H1 (cell line): Measurements from ENCODE around the gene CISD1. TPM values are rescaled to one million over a fixed set of nuclear protein-coding genes. Genes with fewer than 3 reads are reported as not detected.

Source experiments
- CTCF ChIA-PET: fragments of 300-600 bp; sonication (Branson Sonifier 250); formaldehyde crosslinking; loops from one replicate; lab custom pipeline; 2021; ENCODE audit not compliant: partially characterized antibody; lab: Charles Lee
- POLR2A ChIA-PET: fragments of 300-600 bp; sonication (Branson Sonifier 250); formaldehyde crosslinking; loops from one replicate; lab custom pipeline; 2021; ENCODE audit warnings: inconsistent platforms; ENCODE audit not compliant: partially characterized antibody; lab: Charles Lee
- DNase-seq, 2 experiments: peaks; one replicate each; pipeline versions ENCODE4 v3.0.0 to v3.0.0-alpha.2; 2010 to 2022; ENCODE audit warnings: low spot score in 2 of 2, low read depth in 1 of 2, mixed read lengths in 1 of 2
- FAIRE-seq: peaks from 2 replicates; lab custom pipeline; 2011; peaks lifted over from hg19 to GRCh38; lab: Jason Lieb, UNC
- H2AFZ ChIP-seq: 2 replicates; pipeline ENCODE4 v1.8.1; 2012; ENCODE audit warnings: low read length, inconsistent platforms
- H2AK5ac ChIP-seq: 2 replicates; pipeline ENCODE4 v1.6.1; 2013; ENCODE audit warnings: low read depth, low read length
- H2BK120ac ChIP-seq: replicated peaks from 2 replicates; pipeline ENCODE3; 2013; ENCODE audit warnings: low read depth, low read length, inconsistent platforms
- H2BK12ac ChIP-seq: 2 replicates; pipeline ENCODE4 v1.6.1; 2013; ENCODE audit warnings: low read depth, low read length
- H2BK15ac ChIP-seq: 2 replicates; pipeline ENCODE4 v1.6.1; 2013; ENCODE audit warnings: low read length
- H2BK20ac ChIP-seq: 2 replicates; pipeline ENCODE4 v1.6.1; 2013; ENCODE audit warnings: low read length
- H2BK5ac ChIP-seq: 2 replicates; pipeline ENCODE4 v1.6.1; 2013; ENCODE audit warnings: low read depth, low read length
- H3K14ac ChIP-seq: 2 replicates; pipeline ENCODE4 v1.6.1; 2013; ENCODE audit warnings: inconsistent platforms; ENCODE audit not compliant: insufficient read length
- H3K18ac ChIP-seq: 2 replicates; pipeline ENCODE4 v1.6.1; 2013; ENCODE audit warnings: low read length; ENCODE audit errors: extremely low read depth
- H3K23ac ChIP-seq: 2 replicates; pipeline ENCODE4 v1.6.1; 2013; ENCODE audit warnings: inconsistent platforms; ENCODE audit not compliant: insufficient read length
- H3K23me2 ChIP-seq: 2 replicates; pipeline ENCODE4 v1.6.1; 2013; ENCODE audit warnings: low read depth, low read length
- H3K27ac ChIP-seq: 2 replicates; pipeline ENCODE4 v1.6.1; 2011; ENCODE audit warnings: low read depth, low read length, inconsistent platforms
- H3K27me3 ChIP-seq, 4 experiments: replicated peaks in 1 of 4; 1 replicate in 1 of 4; 2 replicates in 3 of 4; pipeline versions ENCODE4 v1.6.1 to v1.8.1; 2011 to 2013; ENCODE audit warnings: low read length in 3 of 4, mild to moderate bottlenecking in 3 of 4, inconsistent platforms in 2 of 4, mixed read lengths in 2 of 4, moderate library complexity in 1 of 4; ENCODE audit not compliant: control insufficient read depth in 3 of 4, insufficient read depth in 3 of 4; ENCODE audit errors: extremely low read depth in 1 of 4
- H3K36me3 ChIP-seq, 4 experiments: 2 replicates each; pipeline versions ENCODE4 v1.6.1 to v1.8.1; 2011 to 2013; ENCODE audit warnings: mild to moderate bottlenecking in 4 of 4, low read length in 3 of 4, moderate library complexity in 2 of 4, control low read depth in 1 of 4, inconsistent platforms in 1 of 4; ENCODE audit not compliant: insufficient read depth in 4 of 4, control insufficient read depth in 2 of 4
- H3K4ac ChIP-seq: replicated peaks from 2 replicates; pipeline ENCODE3; 2013; ENCODE audit warnings: low read length, low read depth, mixed read lengths, inconsistent platforms; ENCODE audit not compliant: insufficient read length
- H3K4me1 ChIP-seq, 4 experiments: replicated peaks in 1 of 4; 1 replicate in 1 of 4; 2 replicates in 3 of 4; pipeline versions ENCODE4 v1.6.1 to v1.8.1; 2011 to 2013; ENCODE audit warnings: low read length in 3 of 4, inconsistent platforms in 2 of 4, mixed read lengths in 1 of 4; ENCODE audit not compliant: insufficient read depth in 4 of 4, control insufficient read depth in 3 of 4
- H3K4me2 ChIP-seq, 2 experiments: 2 replicates each; pipeline versions ENCODE4 v1.6.1 to v1.8.1; 2011 to 2013; ENCODE audit warnings: low read depth in 2 of 2, low read length in 2 of 2, control low read depth in 1 of 2, inconsistent platforms in 1 of 2, mild to moderate bottlenecking in 1 of 2; ENCODE audit not compliant: insufficient read depth in 1 of 2
- H3K4me3 ChIP-seq, 4 experiments: fragments of 200-600, 300-600 bp in 1 of 4; sonication (generic), shearing (Covaris generic), sonication (Bioruptor Twin) in 1 of 4; 2 replicates each; pipeline versions ENCODE4 v1.5.1 to v1.8.1; 2011 to 2016; ENCODE audit warnings: low read length in 4 of 4, low read depth in 3 of 4, control low read depth in 2 of 4, inconsistent platforms in 2 of 4, mild to moderate bottlenecking in 2 of 4, mixed read lengths in 1 of 4, moderate library complexity in 1 of 4; ENCODE audit not compliant: insufficient read depth in 2 of 4; ENCODE audit errors: extremely low read depth in 1 of 4
- H3K56ac ChIP-seq: replicated peaks from 2 replicates; pipeline ENCODE3; 2013; ENCODE audit warnings: low read depth, mild to moderate bottlenecking, mixed read lengths, low read length, inconsistent platforms; ENCODE audit not compliant: insufficient read length
- H3K79me1 ChIP-seq: 2 replicates; pipeline ENCODE4 v1.6.1; 2013; ENCODE audit warnings: low read depth, low read length, control low read depth
- H3K79me2 ChIP-seq, 2 experiments: 2 replicates each; pipeline versions ENCODE4 v1.6.1 to v1.8.1; 2012 to 2013; ENCODE audit warnings: low read length in 2 of 2, mild to moderate bottlenecking in 2 of 2, inconsistent platforms in 1 of 2; ENCODE audit not compliant: insufficient read depth in 2 of 2, control insufficient read depth in 1 of 2
- H3K9ac ChIP-seq, 4 experiments: replicated peaks in 1 of 4; 1 replicate in 1 of 4; 2 replicates in 3 of 4; pipeline versions ENCODE4 v1.6.1 to v1.8.1; 2011 to 2013; ENCODE audit warnings: low read depth in 3 of 4, low read length in 3 of 4, control low read depth in 2 of 4, mild to moderate bottlenecking in 2 of 4, moderate library complexity in 2 of 4, inconsistent platforms in 1 of 4; ENCODE audit errors: extremely low read depth in 1 of 4
- H3K9me3 ChIP-seq, 2 experiments: 2 replicates each; pipeline versions ENCODE4 v1.6.1 to v1.8.1; 2012 to 2013; ENCODE audit warnings: mild to moderate bottlenecking in 2 of 2, moderate library complexity in 2 of 2, control low read depth in 1 of 2, inconsistent platforms in 1 of 2, low read depth in 1 of 2, low read length in 1 of 2, mixed read lengths in 1 of 2; ENCODE audit not compliant: insufficient read depth in 2 of 2
- H4K20me1 ChIP-seq, 2 experiments: replicated peaks in 1 of 2; 2 replicates each; pipeline versions ENCODE3 to v1.8.1; 2011 to 2013; ENCODE audit warnings: inconsistent platforms in 2 of 2, low read length in 2 of 2, mild to moderate bottlenecking in 1 of 2; ENCODE audit not compliant: insufficient read depth in 2 of 2, control insufficient read depth in 1 of 2
- H4K5ac ChIP-seq: 2 replicates; pipeline ENCODE4 v1.6.1; 2013; ENCODE audit warnings: low read length, low read depth, mixed read lengths, inconsistent platforms; ENCODE audit not compliant: insufficient read length
- H4K8ac ChIP-seq: 2 replicates; pipeline ENCODE4 v1.8.0; 2013; ENCODE audit warnings: mild to moderate bottlenecking, moderate library complexity, low read length, inconsistent platforms; ENCODE audit not compliant: insufficient read depth; ENCODE audit errors: extremely low read depth
- H4K91ac ChIP-seq: replicated peaks from 2 replicates; pipeline ENCODE3; 2013; ENCODE audit warnings: low read length, mixed read lengths, inconsistent platforms; ENCODE audit not compliant: insufficient read length
- BRCA1 ChIP-seq: IDR thresholded peaks from 2 replicates; pipeline ENCODE4 v1.6.1; 2012; ENCODE audit warnings: low read depth, low read length, improper control_type of control experiment
- CBX5 ChIP-seq: fragments of 300-800, 300-1000 bp; sonication (generic); IDR thresholded peaks from 2 replicates; pipeline ENCODE4 v1.7.1; 2016; ENCODE audit warnings: antibody characterized with exemption, low read length, low read depth
- CREB1 ChIP-seq: IDR thresholded peaks from 2 replicates; pipeline ENCODE4 v1.6.1; 2012; ENCODE audit warnings: inconsistent platforms
- KDM1A ChIP-seq: fragments of 200-600, 300-600 bp; sonication (generic); IDR thresholded peaks from 2 replicates; pipeline ENCODE4 v1.7.1; 2016; ENCODE audit warnings: mild to moderate bottlenecking, low read length, borderline replicate concordance
- POU5F1 ChIP-seq: IDR thresholded peaks from 2 replicates; pipeline ENCODE4 v1.6.1; 2011; ENCODE audit warnings: low read depth, mild to moderate bottlenecking, low read length, moderate library complexity
- RNF2 ChIP-seq: fragments of 200-900, 300-1000 bp; sonication (generic); IDR thresholded peaks from 2 replicates; pipeline ENCODE4 v1.7.1; 2016; ENCODE audit warnings: borderline replicate concordance, low read depth, mild to moderate bottlenecking, antibody characterized with exemption, low read length; ENCODE audit not compliant: poor library complexity, severe bottlenecking; ENCODE audit errors: missing control alignments
- SIX5 ChIP-seq: IDR thresholded peaks from 2 replicates; pipeline ENCODE4 v1.6.1; 2011; ENCODE audit warnings: mild to moderate bottlenecking, low read depth, low read length
- SUZ12 ChIP-seq: fragments of 200-600 bp; sonication (generic); IDR thresholded peaks from 2 replicates; pipeline ENCODE4 v1.6.1; 2012; ENCODE audit warnings: mild to moderate bottlenecking, inconsistent platforms, low read length, moderate library complexity, mixed read lengths
- TAF1 ChIP-seq: IDR thresholded peaks from 2 replicates; pipeline ENCODE4 v1.6.1; 2011; ENCODE audit warnings: mild to moderate bottlenecking, low read depth, low read length
- TAF7 ChIP-seq: optimal IDR thresholded peaks from 2 replicates; pipeline ENCODE3; 2011; ENCODE audit warnings: low read depth, mild to moderate bottlenecking, inconsistent platforms, low read length, moderate library complexity, borderline replicate concordance
- YY1 ChIP-seq: IDR thresholded peaks from 2 replicates; pipeline ENCODE4 v1.6.1; 2011; ENCODE audit warnings: low read depth, mild to moderate bottlenecking, low read length
- polyA plus RNA-seq, 7 experiments: library from polyadenylated mRNA; depleted of rRNA in 3 of 7; stranded (reverse) in 5 of 7; unstranded in 2 of 7; fragments of >200 nt in 5 of 7; fragments of 200-250 nt in 2 of 7; gene quantifications; 1 replicate in 5 of 7; 2 replicates in 1 of 7; 4 replicates in 1 of 7; pipeline versions ENCODE4 v1.2.1 to v1.2.3, GENCODE V29; 2011 to 2013; ENCODE audit warnings: missing spikeins in 2 of 7, mixed read lengths in 2 of 7
- total RNA-seq: library from RNA; stranded (reverse); fragmentation: NEBNext Ultra II Directional; extraction: Animal tissue kit (Norgen Biotek cat#: 25700); gene quantifications from 2 replicates; pipeline ENCODE4 v1.2.1, GENCODE V29; 2021
- TF ChIP-seq, protein P1 (sequence below), 3 experiments: IDR thresholded peaks; 1 replicate in 2 of 3; 2 replicates in 1 of 3; pipeline versions ENCODE4 v1.5.1 to v1.6.1; 2011; ENCODE audit warnings: low read length in 3 of 3, mild to moderate bottlenecking in 3 of 3, inconsistent platforms in 2 of 3, low read depth in 1 of 3, moderate library complexity in 1 of 3; ENCODE audit not compliant: insufficient read depth in 1 of 3; ENCODE audit errors: control extremely low read depth in 1 of 3

CISD1 gene
- total and polyA plus RNA-seq, 2 of the 8 experiments (the other 6 are each of a cell fraction or from before 2014, with no cell fraction given) = 22.6 to 43.2 TPM

DNA sequence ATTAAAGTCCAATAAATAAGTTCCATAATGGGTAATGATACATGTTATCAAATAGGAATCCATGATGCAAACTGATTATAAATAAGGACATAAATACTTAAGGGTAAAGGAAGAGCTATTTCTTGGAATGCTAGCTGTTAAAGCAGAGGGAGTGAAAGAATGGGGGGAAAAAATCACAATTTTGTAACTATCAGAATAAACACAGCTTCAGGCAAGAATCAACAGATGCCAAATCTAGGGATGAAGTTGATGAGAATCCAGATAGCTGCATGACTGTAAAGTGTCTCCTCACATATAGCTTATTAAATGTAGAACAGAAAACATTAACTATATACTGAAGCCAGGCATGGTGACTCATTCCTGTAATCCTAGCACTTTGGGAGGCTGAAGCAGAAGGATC is 6.2 kb upstream of the CISD1 start:
- Histone ChIP-seq H4K5ac (no peak overlapping the region), H3K18ac (no peak overlapping the region), H3K4ac (no peak overlapping the region), H2BK5ac (no peak overlapping the region), H4K91ac (no peak overlapping the region), H2BK12ac (no peak overlapping the region), H3K36me3 (no peaks in the 10 kb centered on the region), H2AFZ (no peak overlapping the region)
- POLR2A ChIA-PET = no interaction called here
- CTCF ChIA-PET = interaction anchor here (0.7 to 1.1 kb wide), 2 partner anchors 9 to 83 kb away, joined by 3 read pairs; no protein-coding TSS in a partner anchor
- TF ChIP-seq, protein P1, sequence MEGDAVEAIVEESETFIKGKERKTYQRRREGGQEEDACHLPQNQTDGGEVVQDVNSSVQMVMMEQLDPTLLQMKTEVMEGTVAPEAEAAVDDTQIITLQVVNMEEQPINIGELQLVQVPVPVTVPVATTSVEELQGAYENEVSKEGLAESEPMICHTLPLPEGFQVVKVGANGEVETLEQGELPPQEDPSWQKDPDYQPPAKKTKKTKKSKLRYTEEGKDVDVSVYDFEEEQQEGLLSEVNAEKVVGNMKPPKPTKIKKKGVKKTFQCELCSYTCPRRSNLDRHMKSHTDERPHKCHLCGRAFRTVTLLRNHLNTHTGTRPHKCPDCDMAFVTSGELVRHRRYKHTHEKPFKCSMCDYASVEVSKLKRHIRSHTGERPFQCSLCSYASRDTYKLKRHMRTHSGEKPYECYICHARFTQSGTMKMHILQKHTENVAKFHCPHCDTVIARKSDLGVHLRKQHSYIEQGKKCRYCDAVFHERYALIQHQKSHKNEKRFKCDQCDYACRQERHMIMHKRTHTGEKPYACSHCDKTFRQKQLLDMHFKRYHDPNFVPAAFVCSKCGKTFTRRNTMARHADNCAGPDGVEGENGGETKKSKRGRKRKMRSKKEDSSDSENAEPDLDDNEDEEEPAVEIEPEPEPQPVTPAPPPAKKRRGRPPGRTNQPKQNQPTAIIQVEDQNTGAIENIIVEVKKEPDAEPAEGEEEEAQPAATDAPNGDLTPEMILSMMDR (IDR thresholded peaks at IDR 0.05; ENCODE audit: control extremely low read depth in 1 of 3, insufficient read depth in 1 of 3, low read depth in 1 of 3, low read length in 3 of 3) = no peak
- TF ChIP-seq SUZ12 (no peak), TAF7 (no peak), KDM1A (no peak), YY1 (no peak), RNF2 (no peak), CREB1 (no peak), CBX5 (no peak), SIX5 (no peak), BRCA1 (no peak), POU5F1 (no peak), TAF1 (no peak)
- TF ChIP-seq, all 59 proteins: peak for 0
- H3K4me2 ChIP-seq = no peak overlapping the region
- no peak overlapping the region for H2AK5ac ChIP-seq
- FAIRE-seq = no peak
- H3K4me1 ChIP-seq = peaks cover 0 to 10% (median 1%) of the 10 kb centered on the region in 4 experiments; a peak in 2 of 7 replicates
- H2BK15ac ChIP-seq = no peak overlapping the region
- H3K14ac ChIP-seq = no peak overlapping the region
- H4K20me1 ChIP-seq = no peaks in the 10 kb centered on the region
- no peak overlapping the region for H3K4me3 ChIP-seq
- no peak overlapping the region for H3K23ac ChIP-seq
- no peak overlapping the region for H3K56ac ChIP-seq
- no peak overlapping the region for H2BK20ac ChIP-seq
- H3K27me3 ChIP-seq = 0 out of 7 replicates have a peak, but pooled peaks cover 0 to 5% (median 1%) of the 10 kb centered on the region in 4 experiments
- no peak for DNase-seq
- 0 out of 4 replicates have a peak, but pooled peaks cover 0 to 2% of the 10 kb centered on the region in 2 experiments for H3K9me3 ChIP-seq
- H2BK120ac ChIP-seq = no peak overlapping the region
- H3K79me2 ChIP-seq = peaks cover 0 to 61% of the 10 kb centered on the region in 2 experiments; a peak in 2 of 4 replicates
- no peak overlapping the region for H3K9ac ChIP-seq
- no peak overlapping the region for H4K8ac ChIP-seq
- H3K23me2 ChIP-seq = peaks cover 7% of the 10 kb centered on the region
- H3K79me1 ChIP-seq = no peaks in the 10 kb centered on the region
- H3K27ac ChIP-seq = no peak overlapping the region
